ENCODE measurements around the gene TTC39A.

Gene TTC39A

DNA sequence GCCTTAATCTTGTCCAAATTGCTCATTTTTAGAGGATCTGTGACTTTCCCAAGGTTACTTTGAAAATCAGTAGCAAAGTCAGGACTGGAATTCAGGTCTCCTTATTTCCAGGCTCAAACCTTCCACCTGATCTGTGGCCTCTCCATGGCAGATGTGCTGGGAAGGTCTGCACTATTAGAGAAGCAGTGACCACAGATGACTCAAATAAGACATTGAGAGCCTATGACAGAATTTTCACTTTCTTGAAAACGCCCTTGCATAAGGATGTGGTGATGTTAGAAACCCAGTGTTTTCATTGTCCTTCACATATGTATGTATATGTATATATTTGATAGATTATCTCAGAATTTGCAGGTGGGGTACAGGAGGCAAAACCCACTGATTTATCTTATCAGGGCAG lies 45.3 kb downstream of the TTC39A start:
- no peak for DNase-seq
- no peak overlapping the region for H3K27ac ChIP-seq (ENCODE audit: low read length)
- no peaks in the 10 kb centered on the region for H3K79me2 ChIP-seq (ENCODE audit: low read length)
- H3K4me2 ChIP-seq (ENCODE audit: low read depth, low read length), result no peak overlapping the region
- H3K9ac ChIP-seq (ENCODE audit: low read length), result no peak overlapping the region
- H4K20me1 ChIP-seq (ENCODE audit: insufficient read depth, low read length), result no peaks in the 10 kb centered on the region
- H3K4me1 ChIP-seq (ENCODE audit: low read length), result no peaks in the 10 kb centered on the region
- H3K4me3 ChIP-seq (ENCODE audit: low read length), result no peak overlapping the region
- no peaks in the 10 kb centered on the region for H3F3A ChIP-seq (ENCODE audit: insufficient read depth, low read length)
- TF ChIP-seq EZH2 (optimal IDR thresholded peaks at IDR 0.05; ENCODE audit: low read depth, low read length) (no peak), EZH2phosphoT487 (IDR thresholded peaks at IDR 0.05; ENCODE audit: low read length) (no peak)
- TF ChIP-seq, protein P1, sequence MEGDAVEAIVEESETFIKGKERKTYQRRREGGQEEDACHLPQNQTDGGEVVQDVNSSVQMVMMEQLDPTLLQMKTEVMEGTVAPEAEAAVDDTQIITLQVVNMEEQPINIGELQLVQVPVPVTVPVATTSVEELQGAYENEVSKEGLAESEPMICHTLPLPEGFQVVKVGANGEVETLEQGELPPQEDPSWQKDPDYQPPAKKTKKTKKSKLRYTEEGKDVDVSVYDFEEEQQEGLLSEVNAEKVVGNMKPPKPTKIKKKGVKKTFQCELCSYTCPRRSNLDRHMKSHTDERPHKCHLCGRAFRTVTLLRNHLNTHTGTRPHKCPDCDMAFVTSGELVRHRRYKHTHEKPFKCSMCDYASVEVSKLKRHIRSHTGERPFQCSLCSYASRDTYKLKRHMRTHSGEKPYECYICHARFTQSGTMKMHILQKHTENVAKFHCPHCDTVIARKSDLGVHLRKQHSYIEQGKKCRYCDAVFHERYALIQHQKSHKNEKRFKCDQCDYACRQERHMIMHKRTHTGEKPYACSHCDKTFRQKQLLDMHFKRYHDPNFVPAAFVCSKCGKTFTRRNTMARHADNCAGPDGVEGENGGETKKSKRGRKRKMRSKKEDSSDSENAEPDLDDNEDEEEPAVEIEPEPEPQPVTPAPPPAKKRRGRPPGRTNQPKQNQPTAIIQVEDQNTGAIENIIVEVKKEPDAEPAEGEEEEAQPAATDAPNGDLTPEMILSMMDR (IDR thresholded peaks at IDR 0.05; ENCODE audit: low read length), result no peak
- no peaks in the 10 kb centered on the region for H3K27me3 ChIP-seq (replicated peaks; ENCODE audit: insufficient read depth, low read length)
- no peaks in the 10 kb centered on the region for H3K9me3 ChIP-seq (replicated peaks; ENCODE audit: insufficient read depth, low read length)
- H3K9me2 ChIP-seq (replicated peaks; ENCODE audit: insufficient read depth, low read length), result no peaks in the 10 kb centered on the region
- H2AFZ ChIP-seq (ENCODE audit: low read length), result no peak overlapping the region
- no peaks in the 10 kb centered on the region for H3K36me3 ChIP-seq (replicated peaks; ENCODE audit: insufficient read depth, low read length)

DNA sequence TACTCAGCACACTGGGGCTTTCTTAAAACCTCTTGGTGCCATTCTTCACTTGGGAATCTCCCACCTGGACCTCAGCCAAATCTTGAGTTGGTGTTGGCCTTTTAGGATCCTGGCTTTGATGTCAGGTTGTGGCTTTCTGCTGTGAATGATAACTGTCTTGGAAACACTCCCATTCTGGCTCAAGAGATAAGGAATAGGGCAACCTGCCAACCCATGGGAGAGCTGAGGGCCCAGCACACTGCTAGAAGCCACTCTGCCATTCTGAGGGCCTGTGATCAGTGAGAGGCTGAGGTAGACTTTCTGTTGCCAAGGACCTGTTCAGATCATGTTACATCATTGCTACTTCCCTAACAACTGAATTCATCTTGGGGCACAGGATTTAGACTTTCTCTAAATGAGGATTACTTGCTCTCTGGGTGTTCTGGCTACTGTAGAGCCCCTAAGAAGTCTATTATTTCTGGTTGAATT lies 45.8 kb downstream of the TTC39A start:
- no peak overlapping the region for H3K4me3 ChIP-seq (ENCODE audit: low read length)
- H3K4me2 ChIP-seq (ENCODE audit: low read depth, low read length), result no peak overlapping the region
- no peak for DNase-seq
- H3K27ac ChIP-seq (ENCODE audit: low read length), result no peak overlapping the region
- no peaks in the 10 kb centered on the region for H3K79me2 ChIP-seq (ENCODE audit: low read length)
- H3K9me2 ChIP-seq (replicated peaks; ENCODE audit: insufficient read depth, low read length), result no peaks in the 10 kb centered on the region
- no peaks in the 10 kb centered on the region for H3K27me3 ChIP-seq (replicated peaks; ENCODE audit: insufficient read depth, low read length)
- H2AFZ ChIP-seq (ENCODE audit: low read length), result no peak overlapping the region
- H3K4me1 ChIP-seq (ENCODE audit: low read length), result no peaks in the 10 kb centered on the region
- no peaks in the 10 kb centered on the region for H3K9me3 ChIP-seq (replicated peaks; ENCODE audit: insufficient read depth, low read length)
- no peaks in the 10 kb centered on the region for H3K36me3 ChIP-seq (replicated peaks; ENCODE audit: insufficient read depth, low read length)
- no peaks in the 10 kb centered on the region for H3F3A ChIP-seq (ENCODE audit: insufficient read depth, low read length)
- H3K9ac ChIP-seq (ENCODE audit: low read length), result no peak overlapping the region
- TF ChIP-seq, protein P1 (IDR thresholded peaks at IDR 0.05; ENCODE audit: low read length), result no peak
- TF ChIP-seq EZH2 (optimal IDR thresholded peaks at IDR 0.05; ENCODE audit: low read depth, low read length) (no peak), EZH2phosphoT487 (IDR thresholded peaks at IDR 0.05; ENCODE audit: low read length) (no peak)
- no peaks in the 10 kb centered on the region for H4K20me1 ChIP-seq (ENCODE audit: insufficient read depth, low read length)

DNA sequence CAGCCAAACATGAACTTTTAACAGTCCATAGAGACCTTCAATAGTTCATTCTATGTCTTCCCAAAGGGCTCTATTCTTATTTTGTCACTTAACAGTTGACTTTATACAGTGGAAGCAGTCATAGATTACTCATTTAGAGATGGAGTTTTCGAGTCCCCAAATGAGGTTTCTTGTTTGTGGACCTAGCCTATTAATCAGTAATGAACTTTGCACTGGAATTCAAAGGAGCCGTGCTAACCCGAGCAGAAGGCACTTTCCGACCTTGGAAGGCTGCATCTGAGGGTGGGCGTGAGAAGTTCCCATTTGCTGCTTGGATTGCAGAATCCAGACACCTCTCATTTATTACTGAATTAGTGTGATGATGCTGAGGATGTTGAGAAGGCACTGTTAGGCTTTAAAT lies 46.4 kb downstream of the TTC39A start:
- Histone ChIP-seq H2AFZ (ENCODE audit: low read length) (no peak overlapping the region), H3K27ac (ENCODE audit: low read length) (no peak overlapping the region), H3K4me3 (ENCODE audit: low read length) (no peak overlapping the region), H3K9ac (ENCODE audit: low read length) (no peak overlapping the region), H3K36me3 (replicated peaks; ENCODE audit: insufficient read depth, low read length) (no peaks in the 10 kb centered on the region), H3K9me2 (replicated peaks; ENCODE audit: insufficient read depth, low read length) (no peaks in the 10 kb centered on the region), H3K27me3 (replicated peaks; ENCODE audit: insufficient read depth, low read length) (no peaks in the 10 kb centered on the region), H3K4me1 (ENCODE audit: low read length) (no peaks in the 10 kb centered on the region), H3K9me3 (replicated peaks; ENCODE audit: insufficient read depth, low read length) (no peaks in the 10 kb centered on the region), H3F3A (ENCODE audit: insufficient read depth, low read length) (no peaks in the 10 kb centered on the region), H3K79me2 (ENCODE audit: low read length) (no peaks in the 10 kb centered on the region), H3K4me2 (ENCODE audit: low read depth, low read length) (no peak overlapping the region), H4K20me1 (ENCODE audit: insufficient read depth, low read length) (no peaks in the 10 kb centered on the region)
- TF ChIP-seq, protein P1 (IDR thresholded peaks at IDR 0.05; ENCODE audit: low read length), result no peak
- TF ChIP-seq EZH2 (optimal IDR thresholded peaks at IDR 0.05; ENCODE audit: low read depth, low read length) (no peak), EZH2phosphoT487 (IDR thresholded peaks at IDR 0.05; ENCODE audit: low read length) (no peak)
- no peak for DNase-seq

Measured in MM.1S (cell line).